ENCODE measurements around the gene NUMB.

Gene NUMB

GRCh38 chr14:73458183-73458976 is at the start of gene NUMB:
TSS of gene NUMB (minus strand) at chr14:73458546. CDS start at chr14:73355751, 102,795 bp downstream.
- peak; percentile 100 for DNase-seq (ENCODE audit: low read depth)

GRCh38 chr14:73503648-73504047 is 45.3 kb upstream of the NUMB start:
- peak; percentile 47 for DNase-seq (ENCODE audit: low read depth)

GRCh38 chr14:73502017-73502619 is 43.8 kb upstream of the NUMB start:
- no peak for DNase-seq (ENCODE audit: low read depth)

- no peak for DNase-seq (ENCODE audit: low read depth)
Observed at GRCh38 chr14:73500360-73500759, 42.0 kb upstream of the NUMB start.

GRCh38 chr14:73494593-73494992 is 36.2 kb upstream of the NUMB start:
- DNase-seq (ENCODE audit: low read depth): no peak

- no peak for DNase-seq (ENCODE audit: low read depth)
Observed at GRCh38 chr14:73492670-73493069, 34.3 kb upstream of the NUMB start.

- no peak for DNase-seq (ENCODE audit: low read depth)
Observed at GRCh38 chr14:73492043-73492552, 33.8 kb upstream of the NUMB start.

GRCh38 chr14:73491256-73492042 is 33.1 kb upstream of the NUMB start:
- DNase-seq (ENCODE audit: low read depth): peak; percentile 69

- DNase-seq (ENCODE audit: low read depth): no peak
Observed at GRCh38 chr14:73489481-73490175, 31.3 kb upstream of the NUMB start.

GRCh38 chr14:73478684-73479083 is 20.3 kb upstream of the NUMB start:
- DNase-seq (ENCODE audit: low read depth): peak; percentile 87

GRCh38 chr14:73477618-73478266 is 19.4 kb upstream of the NUMB start:
- peak; percentile 88 for DNase-seq (ENCODE audit: low read depth)

GRCh38 chr14:73476451-73476931 is 18.1 kb upstream of the NUMB start:
- peak; percentile 28 for DNase-seq (ENCODE audit: low read depth)

GRCh38 chr14:73474952-73475351 is 16.6 kb upstream of the NUMB start:
- DNase-seq (ENCODE audit: low read depth): no peak

- DNase-seq (ENCODE audit: low read depth): peak; percentile 78
Observed at GRCh38 chr14:73472185-73473114, 14.1 kb upstream of the NUMB start.

GRCh38 chr14:73471582-73472184 is 13.3 kb upstream of the NUMB start:
- no peak for DNase-seq (ENCODE audit: low read depth)

GRCh38 chr14:73468828-73469375 is 10.6 kb upstream of the NUMB start:
- no peak for DNase-seq (ENCODE audit: low read depth)

- peak; percentile 72 for DNase-seq (ENCODE audit: low read depth)
Observed at GRCh38 chr14:73467800-73468199, 9.5 kb upstream of the NUMB start.

GRCh38 chr14:73467377-73467776 is 9.0 kb upstream of the NUMB start:
- DNase-seq (ENCODE audit: low read depth): peak; percentile 83

GRCh38 chr14:73466861-73467260 is 8.5 kb upstream of the NUMB start:
- no peak for DNase-seq (ENCODE audit: low read depth)

All from amniotic epithelial cell (primary cell).